Thoracic aorta (tissue), 2 donors: ENCODE results near the gene RAPGEF2. TPM values are rescaled to one million over a fixed set of nuclear protein-coding genes. Genes with fewer than 3 reads are reported as not detected.

Source experiments
- ATAC-seq: fragments of 150-250 bp; one replicate; pipeline ENCODE4 v1.8.0; 2017; ENCODE audit warnings: low read depth; ENCODE audit not compliant: insufficient number of reproducible peaks, low FRiP score
- DNase-seq: peaks from one replicate; pipeline ENCODE4 v3.0.0-alpha.2; 2020; ENCODE audit warnings: low spot score
- H3K27ac ChIP-seq, 2 donors: fragments of 200-600 bp; sonication (generic); 1 replicate in 1 of 2; 2 replicates in 1 of 2; pipeline ENCODE4 v1.5.1; 2016; ENCODE audit warnings: mild to moderate bottlenecking in 2 of 2, moderate library complexity in 2 of 2
- H3K27me3 ChIP-seq: fragments of 200-600 bp; sonication (generic); replicated peaks from 2 replicates; pipeline ENCODE4 v1.6.0; 2016; ENCODE audit warnings: mild to moderate bottlenecking; ENCODE audit not compliant: insufficient read depth
- H3K36me3 ChIP-seq: fragments of 200-600 bp; sonication (generic); one replicate; pipeline ENCODE4 v1.5.1; 2016
- H3K4me1 ChIP-seq, 2 donors: fragments of 200-600 bp; sonication (generic); 1 replicate in 1 of 2; 2 replicates in 1 of 2; pipeline versions ENCODE4 v1.5.1 to v1.6.0; 2016; ENCODE audit warnings: low read depth in 2 of 2, mild to moderate bottlenecking in 1 of 2; ENCODE audit not compliant: control insufficient read depth in 1 of 2
- H3K4me3 ChIP-seq: fragments of 200-600 bp; sonication (generic); 2 replicates; pipeline ENCODE4 v1.5.1; 2016; ENCODE audit warnings: mild to moderate bottlenecking
- H3K9me3 ChIP-seq: fragments of 200-600 bp; sonication (generic); 2 replicates; pipeline ENCODE4 v1.5.1; 2016
- CTCF ChIP-seq: fragments of 200-600 bp; sonication (generic); IDR thresholded peaks from one replicate; pipeline ENCODE4 v1.5.1; 2019; ENCODE audit warnings: antibody characterized with exemption
- total RNA-seq, 2 donors: library from RNA; depleted of rRNA; stranded (reverse); fragments of >200 nt; gene quantifications; one replicate each; pipeline versions ENCODE4 v1.1.0 to v1.2.3, GENCODE V29; 2016

The RAPGEF2 gene
- total RNA-seq, 2 donors from 2014 or later: 63.0 to 63.6 TPM

GRCh38 chr4:159199826-159200225 lies 96.9 kb downstream of the RAPGEF2 start:
- Histone ChIP-seq H3K9me3 (no peaks in the 10 kb centered on the region), H3K4me1 (peaks cover 12 to 30% of the 10 kb centered on the region in 2 donors), H3K27ac (no peak overlapping the region), H3K27me3 (no peaks in the 10 kb centered on the region), H3K36me3 (no peaks in the 10 kb centered on the region), H3K4me3 (no peak overlapping the region)
- no peak for TF ChIP-seq CTCF
- no peak for ATAC-seq
- no peak for DNase-seq

GRCh38 chr4:159201168-159201567 lies 98.3 kb downstream of the RAPGEF2 start:
- DNase-seq (no peak), ATAC-seq (no peak)
- peak overlapping the region in 1 of 2 donors; percentile 31 for H3K27ac ChIP-seq

GRCh38 chr4:159204566-159204965 lies 101.7 kb downstream of the RAPGEF2 start:
- Histone ChIP-seq H3K36me3 (no peaks in the 10 kb centered on the region), H3K27ac (no peak overlapping the region), H3K4me3 (no peak overlapping the region), H3K27me3 (no peaks in the 10 kb centered on the region), H3K9me3 (no peaks in the 10 kb centered on the region), H3K4me1 (peaks cover 22 to 50% of the 10 kb centered on the region in 2 donors)
- DNase-seq: no peak
- no peak for ATAC-seq
- no peak for TF ChIP-seq CTCF

More at GRCh38 chr4:159201168-159201567, 98.3 kb downstream of the RAPGEF2 start:
- peaks cover 12 to 33% of the 10 kb centered on the region in 2 donors for H3K4me1 ChIP-seq
- H3K36me3 ChIP-seq: no peaks in the 10 kb centered on the region
- no peaks in the 10 kb centered on the region for H3K9me3 ChIP-seq
- no peaks in the 10 kb centered on the region for H3K27me3 ChIP-seq
- H3K4me3 ChIP-seq: peak overlapping the region; percentile 4
- TF ChIP-seq CTCF: no peak

DNA sequence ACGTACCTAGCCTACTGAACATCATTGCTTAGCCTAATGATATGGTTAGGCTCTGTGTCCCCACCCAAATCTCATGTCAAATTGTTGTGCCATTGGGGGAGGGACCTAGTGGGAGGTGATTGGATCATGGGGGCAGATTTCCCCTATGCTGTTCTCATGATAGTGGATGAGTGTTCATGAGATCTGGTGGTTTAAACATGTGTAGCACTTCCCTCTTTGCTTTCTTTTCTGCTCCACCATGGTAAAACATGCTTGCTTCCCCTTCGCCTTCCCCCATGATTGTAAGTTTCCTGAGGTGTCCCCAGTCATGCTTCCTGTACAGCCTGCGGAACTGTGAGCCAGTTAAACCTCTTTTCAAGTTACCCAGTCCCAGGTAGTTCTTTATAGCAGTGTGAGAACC lies 102.6 kb downstream of the RAPGEF2 start:
- H3K27ac ChIP-seq: no peak overlapping the region
- no peaks in the 10 kb centered on the region for H3K36me3 ChIP-seq
- H3K4me3 ChIP-seq: no peak overlapping the region
- H3K9me3 ChIP-seq: no peaks in the 10 kb centered on the region
- TF ChIP-seq CTCF: no peak
- ATAC-seq (no peak), DNase-seq (no peak)
- peaks cover 22 to 50% of the 10 kb centered on the region in 2 donors for H3K4me1 ChIP-seq
- H3K27me3 ChIP-seq: no peaks in the 10 kb centered on the region

DNA sequence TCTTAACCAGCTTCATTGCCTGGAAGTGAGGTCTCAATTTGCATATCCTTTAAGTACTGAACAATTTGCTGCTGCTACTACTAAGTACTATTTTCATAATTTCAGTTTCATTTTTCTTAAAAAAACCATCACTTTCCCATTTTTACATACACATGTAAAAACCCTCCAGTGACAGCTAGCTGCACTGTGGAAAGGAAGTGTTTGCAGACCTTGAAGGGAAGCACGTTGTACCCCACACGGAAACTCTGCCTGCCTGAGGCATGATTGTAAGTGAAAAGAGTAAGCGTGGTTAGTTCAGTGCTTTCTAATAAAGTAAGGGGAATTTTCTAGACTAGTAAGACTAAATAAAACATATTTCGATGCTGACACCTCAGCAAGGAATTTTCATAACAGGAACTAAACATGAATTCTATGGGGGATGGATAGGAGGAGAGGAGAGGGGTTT lies 103.6 kb downstream of the RAPGEF2 start:
- H3K27me3 ChIP-seq: no peaks in the 10 kb centered on the region
- H3K27ac ChIP-seq: no peak overlapping the region
- H3K9me3 ChIP-seq: no peaks in the 10 kb centered on the region
- no peak for ATAC-seq
- H3K4me3 ChIP-seq: peak overlapping the region; percentile 36
- no peak for DNase-seq
- no peak for TF ChIP-seq CTCF
- H3K36me3 ChIP-seq: no peaks in the 10 kb centered on the region
- H3K4me1 ChIP-seq: peaks cover 16 to 44% of the 10 kb centered on the region in 2 donors
